OCI-LY7 (cell line): ENCODE results near the gene IMMP2L. TPM values are rescaled to one million over a fixed set of nuclear protein-coding genes. Genes with fewer than 3 reads are reported as not detected.

Experiments used
- BruUV-seq: library from RNA; stranded (reverse); fragments of 400-500 nt; replicated peaks from 2 replicates; lab custom pipeline; 2021; lab: Mats Ljungman, UMichigan
- CTCF ChIA-PET: fragments of 300-600 bp; sonication (Branson Sonifier 250); formaldehyde crosslinking; loops from one replicate; lab custom pipeline; 2022; ENCODE audit warnings: antibody characterized with exemption; ENCODE audit not compliant: unreplicated experiment; lab: Charles Lee
- POLR2A ChIA-PET: fragments of 300-600 bp; sonication (Branson Sonifier 250); formaldehyde crosslinking; loops from one replicate; lab custom pipeline; 2022; ENCODE audit warnings: antibody characterized with exemption; lab: Charles Lee
- DNase-seq: peaks from one replicate; pipeline ENCODE4 v3.0.0-alpha.2; 2015; ENCODE audit warnings: low spot score
- H2AFZ ChIP-seq: fragments of 200-600 bp; sonication (generic), shearing (Covaris generic); 2 replicates; pipeline ENCODE4 v1.6.1; 2014; ENCODE audit warnings: mild to moderate bottlenecking, antibody characterized with exemption, low read length, moderate library complexity
- H3K27ac ChIP-seq: fragments of 200-600 bp; sonication (generic); 2 replicates; pipeline ENCODE4 v1.5.1; 2014; ENCODE audit warnings: mixed run types, low read depth, mild to moderate bottlenecking, moderate library complexity, low read length, inconsistent platforms; ENCODE audit not compliant: poor library complexity, severe bottlenecking
- H3K36me3 ChIP-seq: fragments of 200-600 bp; sonication (generic); 2 replicates; pipeline ENCODE4 v1.6.1; 2014; ENCODE audit warnings: mild to moderate bottlenecking, antibody characterized with exemption, low read length, moderate library complexity, mixed read lengths; ENCODE audit not compliant: insufficient read depth
- H3K4me1 ChIP-seq: fragments of 200-600 bp; sonication (generic); 2 replicates; pipeline ENCODE4 v1.5.1; 2014; ENCODE audit warnings: mild to moderate bottlenecking, low read length; ENCODE audit not compliant: insufficient read depth, poor library complexity, severe bottlenecking
- H3K4me2 ChIP-seq: fragments of 200-600 bp; sonication (generic); 2 replicates; pipeline ENCODE4 v1.6.1; 2014; ENCODE audit warnings: mild to moderate bottlenecking, low read length
- H3K4me3 ChIP-seq: fragments of 200-600 bp; sonication (generic); 2 replicates; pipeline ENCODE4 v1.5.1; 2014; ENCODE audit warnings: mild to moderate bottlenecking, low read depth, low read length; ENCODE audit not compliant: poor library complexity, severe bottlenecking
- H3K79me2 ChIP-seq: fragments of 200-600 bp; sonication (generic); 2 replicates; pipeline ENCODE4 v1.6.1; 2016; ENCODE audit warnings: low read depth, mild to moderate bottlenecking, low read length, moderate library complexity, mixed read lengths; ENCODE audit not compliant: insufficient read depth
- H3K9me2 ChIP-seq: fragments of 200-600 bp; sonication (generic); 2 replicates; pipeline ENCODE4 v1.6.1; 2016; ENCODE audit warnings: mild to moderate bottlenecking, low read length, mixed read lengths; ENCODE audit not compliant: insufficient read depth
- H3K9me3 ChIP-seq: fragments of 200-600 bp; sonication (generic); 2 replicates; pipeline ENCODE4 v1.6.1; 2014; ENCODE audit warnings: mild to moderate bottlenecking, mixed run types, low read length, mixed read lengths
- H4K20me1 ChIP-seq: fragments of 200-600 bp; sonication (generic); 2 replicates; pipeline ENCODE4 v1.6.1; 2014; ENCODE audit warnings: mild to moderate bottlenecking, antibody characterized with exemption, low read length, moderate library complexity, mixed read lengths; ENCODE audit not compliant: insufficient read depth
- CTCF ChIP-seq: fragments of 200-600 bp; sonication (generic); conservative IDR thresholded peaks from 2 replicates; pipeline ENCODE4 v1.5.1; 2014; ENCODE audit warnings: mild to moderate bottlenecking, antibody characterized with exemption, low read length, moderate library complexity, mixed read lengths
- EZH2phosphoT487 ChIP-seq: fragments of 200-600 bp; sonication (generic); IDR thresholded peaks from 2 replicates; pipeline ENCODE4 v1.6.1; 2018; ENCODE audit warnings: low read depth, borderline replicate concordance, mild to moderate bottlenecking, mixed run types, antibody characterized with exemption, low read length, moderate library complexity, mixed read lengths
- intact Hi-C: fragments of 100-400 bp; cut with micrococcal nuclease; formaldehyde crosslinking; loops from one replicate; pipeline ENCODE4 v1.10.0; 2022; ENCODE audit not compliant: unreplicated experiment
- total RNA-seq, 2 experiments: library from RNA; depleted of rRNA in 1 of 2; stranded (reverse); fragments of >200 nt in 1 of 2; shearing (Covaris generic) in 1 of 2; gene quantifications; 2 replicates each; pipeline ENCODE4 v1.2.3, GENCODE V29; 2014 to 2022

The IMMP2L gene
- total RNA-seq, 2 experiments from 2014 or later = 8.0 to 25.4 TPM

DNA sequence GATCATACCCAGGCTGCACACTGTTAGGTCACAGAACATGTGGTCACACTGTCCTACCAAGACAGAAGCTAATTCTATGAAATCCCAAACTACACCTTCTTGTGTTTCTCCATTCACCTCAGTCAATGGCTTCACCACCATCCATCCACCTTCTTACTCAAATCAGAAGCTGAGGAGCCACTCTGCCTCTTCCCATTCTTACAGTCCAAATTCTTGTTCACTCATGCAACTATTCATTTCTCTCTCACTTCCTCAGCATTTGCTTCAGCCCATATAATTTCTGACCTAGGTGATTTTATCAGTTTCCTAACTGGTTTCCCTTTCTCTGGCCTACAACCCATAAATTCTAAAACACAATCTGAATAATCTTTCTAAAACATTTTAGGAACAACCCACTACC is 242.2 kb downstream of the IMMP2L start:
- ChIA-PET POLR2A (no interaction called here), CTCF (no interaction called here)
- TF ChIP-seq EZH2phosphoT487 (no peak), CTCF (no peak)
- no peaks in the 10 kb centered on the region for H3K4me1 ChIP-seq
- no peak overlapping the region for H3K4me3 ChIP-seq
- no peaks in the 10 kb centered on the region for H3K9me3 ChIP-seq
- no peaks in the 10 kb centered on the region for H3K36me3 ChIP-seq
- no TSS peak for BruUV-seq
- no peaks in the 10 kb centered on the region for H3K79me2 ChIP-seq
- H4K20me1 ChIP-seq = no peaks in the 10 kb centered on the region
- no peak overlapping the region for H3K27ac ChIP-seq
- intact Hi-C loops = loop anchor here (10.0 kb wide), 1 partner anchor 245 kb away; the partner anchor contains the start of gene IMMP2L
- no peak for DNase-seq
- no peak overlapping the region for H3K4me2 ChIP-seq
- no peak overlapping the region for H2AFZ ChIP-seq
- no peaks in the 10 kb centered on the region for H3K9me2 ChIP-seq

- TF ChIP-seq EZH2phosphoT487 (no peak), CTCF (0 out of 2 replicates have a peak, but pooled peaks have one; percentile 28)
- peak; percentile 1 for DNase-seq
- H3K9me3 ChIP-seq = no peaks in the 10 kb centered on the region
- H3K36me3 ChIP-seq = no peaks in the 10 kb centered on the region
- no peaks in the 10 kb centered on the region for H3K79me2 ChIP-seq
- H3K4me3 ChIP-seq = no peak overlapping the region
- ChIA-PET POLR2A (no interaction called here), CTCF (no interaction called here)
- no peak overlapping the region for H3K27ac ChIP-seq
- H3K4me1 ChIP-seq = no peaks in the 10 kb centered on the region
- H3K4me2 ChIP-seq = no peak overlapping the region
- intact Hi-C loops = loop anchor here (10.0 kb wide), 1 partner anchor 422 kb away; no protein-coding TSS in a partner anchor
- H4K20me1 ChIP-seq = no peaks in the 10 kb centered on the region
- H2AFZ ChIP-seq = no peak overlapping the region
- H3K9me2 ChIP-seq = no peaks in the 10 kb centered on the region
- BruUV-seq = no TSS peak
These were observed 249.3 kb downstream of the IMMP2L start for GRCh38 chr7:111312966-111313365.

GRCh38 chr7:111308691-111309090 is 253.6 kb downstream of the IMMP2L start:
- H3K9me2 ChIP-seq = no peaks in the 10 kb centered on the region
- H3K27ac ChIP-seq = no peak overlapping the region
- no peaks in the 10 kb centered on the region for H3K4me1 ChIP-seq
- no peak overlapping the region for H3K4me3 ChIP-seq
- ChIA-PET CTCF (no interaction called here), POLR2A (no interaction called here)
- H3K9me3 ChIP-seq = no peaks in the 10 kb centered on the region
- TF ChIP-seq CTCF (no peak), EZH2phosphoT487 (no peak)
- no peaks in the 10 kb centered on the region for H4K20me1 ChIP-seq
- no TSS peak for BruUV-seq
- no peaks in the 10 kb centered on the region for H3K36me3 ChIP-seq
- H3K79me2 ChIP-seq = no peaks in the 10 kb centered on the region
- no peak for DNase-seq
- H3K4me2 ChIP-seq = no peak overlapping the region
- intact Hi-C loops = no loop called here
- H2AFZ ChIP-seq = no peak overlapping the region
